Measurements from ENCODE around the gene DHRS1. TPM values are rescaled to one million over a fixed set of nuclear protein-coding genes. Genes with fewer than 3 reads are reported as not detected.

The DHRS1 gene
- total and polyA plus RNA-seq, 2 experiments from 2014 or later = 15.0 to 15.4 TPM

GRCh38 chr14:24311837-24312615 lies 12.4 kb upstream of the DHRS1 start:
- no peak for DNase-seq (ENCODE audit: low spot score)
- Mint-ChIP-seq H3K36me3 (ENCODE audit: low read depth) (peaks cover 22% of the 10 kb centered on the region), H3K9me3 (no peaks in the 10 kb centered on the region), H3K27me3 (ENCODE audit: insufficient read depth, low read depth, poor library complexity) (peaks cover 36% of the 10 kb centered on the region), H3K4me3 (peak overlapping the region; percentile 61), H3K27ac (no peak overlapping the region), H3K4me1 (peaks cover 15% of the 10 kb centered on the region)
- ATAC-seq = no peak
- Histone ChIP-seq H2AFZ (no peak overlapping the region), H3K4me3 (peak overlapping the region; percentile 51), H3K4me1 (ENCODE audit: insufficient read depth) (peaks cover 4% of the 10 kb centered on the region; the same call in 1 of the 2 replicates), H3K9me2 (ENCODE audit: insufficient read depth) (no peaks in the 10 kb centered on the region), H4K20me1 (replicated peaks; ENCODE audit: insufficient read depth) (no peaks in the 10 kb centered on the region; the same call in none of the 2 replicates), H3K27me3 (ENCODE audit: insufficient read depth) (peaks cover 25% of the 10 kb centered on the region), H3K36me3 (ENCODE audit: insufficient read depth) (no peaks in the 10 kb centered on the region), H3K79me2 (replicated peaks; ENCODE audit: insufficient read depth) (no peaks in the 10 kb centered on the region), H3K4me2 (peak overlapping the region; percentile 68; the same call in 1 of the 2 replicates), H3K27ac (ENCODE audit: low read depth) (no peak overlapping the region), H3F3A (replicated peaks; ENCODE audit: low read depth) (no peaks in the 10 kb centered on the region)
- TF ChIP-seq EZH2phosphoT487 (IDR thresholded peaks at IDR 0.05; ENCODE audit: unreplicated experiment) = no peak
- no peak for TF ChIP-seq ZNF331 (CRISPR knock-in tag; IDR thresholded peaks at IDR 0.05; ENCODE audit: low read depth)
- no peak for TF ChIP-seq ZNF462 (CRISPR knock-in tag; IDR thresholded peaks at IDR 0.05)
- no peak for TF ChIP-seq CREB1 (CRISPR knock-in tag; IDR thresholded peaks at IDR 0.05; ENCODE audit: low read depth)
- no peak for TF ChIP-seq JUNB (IDR thresholded peaks at IDR 0.05; ENCODE audit: unreplicated experiment)
- no peak for TF ChIP-seq STAT1 (IDR thresholded peaks at IDR 0.05; ENCODE audit: unreplicated experiment)
- no peak for TF ChIP-seq POLR2AphosphoS5 (IDR thresholded peaks at IDR 0.05; ENCODE audit: low read depth)
- TF ChIP-seq NANOG (IDR thresholded peaks at IDR 0.05; ENCODE audit: borderline replicate concordance) = no peak
- no peak for TF ChIP-seq ETS1 (IDR thresholded peaks at IDR 0.05)
- TF ChIP-seq EZH2 (IDR thresholded peaks at IDR 0.05; ENCODE audit: low read depth, unreplicated experiment) = no peak
- no peak for TF ChIP-seq CTCF (conservative IDR thresholded peaks at IDR 0.05; ENCODE audit: low read depth in 2 of 2)
- TF ChIP-seq REST (IDR thresholded peaks at IDR 0.05; ENCODE audit: unreplicated experiment) = no peak
- TF ChIP-seq ZNF114 (CRISPR knock-in tag; IDR thresholded peaks at IDR 0.05) = no peak

All from GM23338 (cell line).